ENCODE results near the gene KCNIP4. TPM values are rescaled to one million over a fixed set of nuclear protein-coding genes. Genes with fewer than 3 reads are reported as not detected.

The KCNIP4 gene
- total RNA-seq, 1 donor from 2014 or later: 0.39 TPM

DNA sequence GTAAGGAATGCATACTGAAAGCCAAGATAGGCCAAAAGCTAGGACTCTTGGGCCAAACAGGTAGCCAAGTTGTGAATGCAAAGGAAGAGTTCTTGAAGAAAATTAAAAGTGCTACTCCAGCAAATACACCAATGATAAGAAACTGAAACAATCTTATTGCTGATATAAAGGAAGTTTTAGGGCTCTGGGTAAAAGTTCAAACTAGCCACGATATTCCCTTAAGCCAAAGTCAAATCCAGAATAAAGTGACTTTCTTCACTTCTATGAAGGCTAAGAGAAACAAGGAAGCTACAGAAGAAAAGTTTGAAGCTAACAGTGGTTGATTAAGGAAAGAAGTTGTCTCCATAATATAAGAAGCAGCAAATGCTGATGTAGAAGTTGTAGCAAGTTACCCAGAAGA, 850.7 kb downstream of the KCNIP4 start:
- Mint-ChIP-seq H3K9me3 (no peaks in the 10 kb centered on the region), H3K4me1 (no peaks in the 10 kb centered on the region), H3K4me3 (no peak overlapping the region), H3K27ac (no peak overlapping the region), H3K27me3 (ENCODE audit: insufficient read depth, low read depth) (peaks cover 3% of the 10 kb centered on the region), H3K36me3 (no peaks in the 10 kb centered on the region)
- no peak for TF ChIP-seq EZH2phosphoT487 (IDR thresholded peaks at IDR 0.05)
- TF ChIP-seq, protein P1, sequence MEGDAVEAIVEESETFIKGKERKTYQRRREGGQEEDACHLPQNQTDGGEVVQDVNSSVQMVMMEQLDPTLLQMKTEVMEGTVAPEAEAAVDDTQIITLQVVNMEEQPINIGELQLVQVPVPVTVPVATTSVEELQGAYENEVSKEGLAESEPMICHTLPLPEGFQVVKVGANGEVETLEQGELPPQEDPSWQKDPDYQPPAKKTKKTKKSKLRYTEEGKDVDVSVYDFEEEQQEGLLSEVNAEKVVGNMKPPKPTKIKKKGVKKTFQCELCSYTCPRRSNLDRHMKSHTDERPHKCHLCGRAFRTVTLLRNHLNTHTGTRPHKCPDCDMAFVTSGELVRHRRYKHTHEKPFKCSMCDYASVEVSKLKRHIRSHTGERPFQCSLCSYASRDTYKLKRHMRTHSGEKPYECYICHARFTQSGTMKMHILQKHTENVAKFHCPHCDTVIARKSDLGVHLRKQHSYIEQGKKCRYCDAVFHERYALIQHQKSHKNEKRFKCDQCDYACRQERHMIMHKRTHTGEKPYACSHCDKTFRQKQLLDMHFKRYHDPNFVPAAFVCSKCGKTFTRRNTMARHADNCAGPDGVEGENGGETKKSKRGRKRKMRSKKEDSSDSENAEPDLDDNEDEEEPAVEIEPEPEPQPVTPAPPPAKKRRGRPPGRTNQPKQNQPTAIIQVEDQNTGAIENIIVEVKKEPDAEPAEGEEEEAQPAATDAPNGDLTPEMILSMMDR (IDR thresholded peaks at IDR 0.05): no peak
- no peak for TF ChIP-seq EZH2 (IDR thresholded peaks at IDR 0.05)
- H3K4me2 ChIP-seq: no peak overlapping the region
- H3K4me1 ChIP-seq: no peaks in the 10 kb centered on the region
- H4K20me1 ChIP-seq (ENCODE audit: low read depth): no peaks in the 10 kb centered on the region
- no peak overlapping the region for H2AFZ ChIP-seq (replicated peaks)
- H3K9ac ChIP-seq: no peak overlapping the region
- no peak for DNase-seq (ENCODE audit: low spot score)
- H3K36me3 ChIP-seq: no peaks in the 10 kb centered on the region
- no peak overlapping the region for H3K27ac ChIP-seq
- no peaks in the 10 kb centered on the region for H3K9me3 ChIP-seq (ENCODE audit: low read depth)
- H3K79me2 ChIP-seq (ENCODE audit: low read depth): no peaks in the 10 kb centered on the region
- no peaks in the 10 kb centered on the region for H3F3A ChIP-seq (ENCODE audit: low read depth)
- no peak overlapping the region for H3K4me3 ChIP-seq
- no peaks in the 10 kb centered on the region for H3K27me3 ChIP-seq

DNA sequence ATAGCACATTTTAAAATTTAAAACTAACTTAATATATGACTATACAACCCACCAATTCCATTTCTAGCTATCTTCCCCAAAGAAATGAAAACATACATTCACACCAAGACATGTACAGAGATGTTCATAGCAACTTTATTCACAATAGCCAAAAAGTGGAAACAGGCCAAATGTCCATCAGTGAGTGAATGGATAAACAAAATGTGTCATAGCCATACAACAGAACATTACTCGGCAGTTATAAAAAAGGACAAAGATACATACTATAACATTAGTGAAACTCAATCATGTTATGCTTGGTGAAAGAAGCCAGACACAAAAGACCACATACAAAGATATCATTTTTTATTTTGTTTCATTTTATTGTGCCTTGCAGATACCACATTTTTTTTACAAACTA, 851.5 kb downstream of the KCNIP4 start:
- no peak for DNase-seq (ENCODE audit: low spot score)
- no peaks in the 10 kb centered on the region for H3K9me3 Mint-ChIP-seq
- Histone ChIP-seq H3F3A (ENCODE audit: low read depth) (no peaks in the 10 kb centered on the region), H3K4me1 (no peaks in the 10 kb centered on the region), H3K27ac (no peak overlapping the region), H3K4me2 (no peak overlapping the region), H2AFZ (replicated peaks) (no peak overlapping the region), H3K4me3 (no peak overlapping the region), H3K36me3 (no peaks in the 10 kb centered on the region), H3K9me3 (ENCODE audit: low read depth) (no peaks in the 10 kb centered on the region), H3K9ac (no peak overlapping the region), H4K20me1 (ENCODE audit: low read depth) (no peaks in the 10 kb centered on the region), H3K27me3 (no peaks in the 10 kb centered on the region), H3K79me2 (ENCODE audit: low read depth) (no peaks in the 10 kb centered on the region)
- H3K27ac Mint-ChIP-seq: no peak overlapping the region
- no peaks in the 10 kb centered on the region for H3K36me3 Mint-ChIP-seq
- no peak overlapping the region for H3K4me3 Mint-ChIP-seq
- no peak for TF ChIP-seq EZH2phosphoT487 (IDR thresholded peaks at IDR 0.05)
- TF ChIP-seq, protein P1 (IDR thresholded peaks at IDR 0.05): no peak
- no peaks in the 10 kb centered on the region for H3K4me1 Mint-ChIP-seq
- H3K27me3 Mint-ChIP-seq (ENCODE audit: insufficient read depth, low read depth): peaks cover 3% of the 10 kb centered on the region

DNA sequence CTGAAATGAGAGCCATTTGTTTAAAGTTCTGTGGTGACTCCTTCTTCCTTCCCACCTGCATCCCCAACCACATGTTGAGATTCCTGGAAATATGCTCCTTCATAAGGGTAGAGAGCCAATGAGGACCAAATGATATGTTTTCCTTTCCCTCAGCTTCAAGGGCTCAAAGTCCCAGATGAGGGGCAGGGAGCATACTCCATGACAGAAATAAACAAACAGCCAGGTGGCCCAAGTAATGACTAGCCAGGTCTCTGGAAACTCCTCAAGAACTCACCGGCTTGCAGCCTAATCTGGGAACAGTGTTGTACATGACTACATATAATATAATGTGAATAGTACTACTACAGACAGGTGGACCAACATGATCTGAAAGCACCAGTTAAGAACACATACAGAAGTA, 856.0 kb downstream of the KCNIP4 start:
- TF ChIP-seq EZH2phosphoT487 (IDR thresholded peaks at IDR 0.05): no peak
- TF ChIP-seq, protein P1 (IDR thresholded peaks at IDR 0.05): no peak
- TF ChIP-seq EZH2 (IDR thresholded peaks at IDR 0.05): no peak
- Mint-ChIP-seq H3K4me1 (no peaks in the 10 kb centered on the region), H3K9me3 (no peaks in the 10 kb centered on the region), H3K36me3 (no peaks in the 10 kb centered on the region), H3K27me3 (ENCODE audit: insufficient read depth, low read depth) (no peaks in the 10 kb centered on the region), H3K4me3 (no peak overlapping the region), H3K27ac (no peak overlapping the region)
- no peaks in the 10 kb centered on the region for H3K27me3 ChIP-seq
- no peaks in the 10 kb centered on the region for H3K36me3 ChIP-seq
- no peak overlapping the region for H2AFZ ChIP-seq (replicated peaks)
- H3K79me2 ChIP-seq (ENCODE audit: low read depth): no peaks in the 10 kb centered on the region
- H4K20me1 ChIP-seq (ENCODE audit: low read depth): no peaks in the 10 kb centered on the region
- H3K9ac ChIP-seq: no peak overlapping the region
- H3K9me3 ChIP-seq (ENCODE audit: low read depth): no peaks in the 10 kb centered on the region
- H3K4me2 ChIP-seq: no peak overlapping the region
- H3F3A ChIP-seq (ENCODE audit: low read depth): no peaks in the 10 kb centered on the region
- no peak overlapping the region for H3K27ac ChIP-seq
- DNase-seq (ENCODE audit: low spot score): no peak
- H3K4me3 ChIP-seq: no peak overlapping the region
- H3K4me1 ChIP-seq: no peaks in the 10 kb centered on the region
